Thyroid gland (tissue), 4 donors: ENCODE data around the gene MAPK11. TPM values are rescaled to one million over a fixed set of nuclear protein-coding genes. Genes with fewer than 3 reads are reported as not detected.

Source experiments
- DNase-seq, 2 donors: peaks; one replicate each; pipeline ENCODE4 v3.0.0-alpha.2; 2019
- H3K27ac ChIP-seq, 3 donors: fragments of 200-600 bp; sonication (generic); 1 replicate in 2 of 3; 2 replicates in 1 of 3; pipeline ENCODE4 v1.5.1; 2016 to 2019; ENCODE audit warnings: mild to moderate bottlenecking in 1 of 3, moderate library complexity in 1 of 3
- H3K27me3 ChIP-seq: fragments of 200-600 bp; sonication (generic); one replicate; pipeline ENCODE4 v1.5.1; 2019
- H3K36me3 ChIP-seq, 2 donors: fragments of 200-600 bp; sonication (generic); one replicate each; pipeline ENCODE4 v1.5.1; 2016 to 2019
- H3K4me1 ChIP-seq, 2 donors: fragments of 200-600 bp; sonication (generic); one replicate each; pipeline ENCODE4 v1.5.1; 2017 to 2019
- H3K4me3 ChIP-seq, 3 donors: fragments of 200-600 bp; sonication (generic); replicated peaks in 1 of 3; 1 replicate in 2 of 3; 2 replicates in 1 of 3; pipeline ENCODE4 v1.5.1; 2016; ENCODE audit warnings: mild to moderate bottlenecking in 1 of 3
- H3K9me3 ChIP-seq: fragments of 200-600 bp; sonication (generic); one replicate; pipeline ENCODE4 v1.5.1; 2017
- POLR2A ChIP-seq, 2 donors: fragments of 450-650 bp; IDR thresholded peaks; one replicate each; pipeline ENCODE4 v1.6.1; 2017; ENCODE audit warnings: antibody characterized with exemption in 2 of 2, mild to moderate bottlenecking in 2 of 2, moderate library complexity in 1 of 2
- WGBS, 2 donors: methylation state at CpG; one replicate each; pipeline ENCODE4 v1.1.5; 2017; 5-methylcytosine and 5-hydroxymethylcytosine counted together
- intact Hi-C: fragments of 100-400 bp; cut with DNase I; formaldehyde crosslinking; loops from one replicate; pipeline ENCODE4 v1.15.1; 2023
- total RNA-seq, 4 donors: library from RNA; depleted of rRNA; stranded (reverse); fragments of >200 nt; gene quantifications; one replicate each; pipeline ENCODE4 v1.2.3, GENCODE V29; 2016
- TF ChIP-seq, protein P1 (sequence below), 6 experiments: fragments of 200-600 bp in 3 of 6; fragments of 450-650 bp in 3 of 6; sonication (generic) in 3 of 6; IDR thresholded peaks; one replicate each; pipeline ENCODE4 v1.5.1; 2016 to 2019; ENCODE audit warnings: antibody characterized with exemption in 6 of 6, mild to moderate bottlenecking in 2 of 6, inconsistent platforms in 1 of 6, moderate library complexity in 1 of 6

The MAPK11 gene
- total RNA-seq, 4 donors from 2014 or later = 2.8 to 4.7 (median 4.0) TPM

DNA sequence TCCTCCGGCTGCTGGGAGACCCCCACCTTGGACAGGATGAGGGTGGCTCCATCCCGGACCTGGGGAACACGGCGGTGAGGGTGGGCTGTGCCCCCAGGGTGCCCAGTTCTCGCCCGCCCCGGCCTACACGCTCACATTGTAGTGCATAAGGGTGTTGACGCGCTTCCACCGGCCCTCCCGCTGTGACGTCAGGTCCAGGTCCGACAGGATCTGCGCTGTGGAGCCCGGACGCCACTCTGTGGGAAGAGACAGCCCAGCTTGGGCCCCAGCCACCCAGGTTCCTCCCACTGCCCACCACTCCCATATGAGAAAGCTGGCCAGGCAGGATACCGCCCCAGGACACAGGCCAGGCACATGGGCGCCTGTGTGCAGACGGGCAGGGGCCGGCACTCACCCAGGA, 8.3 kb upstream of the MAPK11 start:
- intact Hi-C loops = loop anchor here (5.0 kb wide), 2 partner anchors 34 to 49 kb away; partner anchors contain the start of gene DENND6B
- TF ChIP-seq POLR2A (IDR thresholded peaks at IDR 0.05) = no peak
- TF ChIP-seq, protein P1, sequence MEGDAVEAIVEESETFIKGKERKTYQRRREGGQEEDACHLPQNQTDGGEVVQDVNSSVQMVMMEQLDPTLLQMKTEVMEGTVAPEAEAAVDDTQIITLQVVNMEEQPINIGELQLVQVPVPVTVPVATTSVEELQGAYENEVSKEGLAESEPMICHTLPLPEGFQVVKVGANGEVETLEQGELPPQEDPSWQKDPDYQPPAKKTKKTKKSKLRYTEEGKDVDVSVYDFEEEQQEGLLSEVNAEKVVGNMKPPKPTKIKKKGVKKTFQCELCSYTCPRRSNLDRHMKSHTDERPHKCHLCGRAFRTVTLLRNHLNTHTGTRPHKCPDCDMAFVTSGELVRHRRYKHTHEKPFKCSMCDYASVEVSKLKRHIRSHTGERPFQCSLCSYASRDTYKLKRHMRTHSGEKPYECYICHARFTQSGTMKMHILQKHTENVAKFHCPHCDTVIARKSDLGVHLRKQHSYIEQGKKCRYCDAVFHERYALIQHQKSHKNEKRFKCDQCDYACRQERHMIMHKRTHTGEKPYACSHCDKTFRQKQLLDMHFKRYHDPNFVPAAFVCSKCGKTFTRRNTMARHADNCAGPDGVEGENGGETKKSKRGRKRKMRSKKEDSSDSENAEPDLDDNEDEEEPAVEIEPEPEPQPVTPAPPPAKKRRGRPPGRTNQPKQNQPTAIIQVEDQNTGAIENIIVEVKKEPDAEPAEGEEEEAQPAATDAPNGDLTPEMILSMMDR (IDR thresholded peaks at IDR 0.05) = no peak
- H3K4me1 ChIP-seq = peaks cover 0 to 12% of the 10 kb centered on the region in 2 donors
- H3K9me3 ChIP-seq = no peaks in the 10 kb centered on the region
- peaks cover 83 to 86% of the 10 kb centered on the region in 2 donors for H3K36me3 ChIP-seq
- 96 to 100% methylated on average over 6 to 16 of the region's 21 CpGs for WGBS, 2 donors
- H3K4me3 ChIP-seq = no peak overlapping the region
- no peak overlapping the region for H3K27ac ChIP-seq
- no peaks in the 10 kb centered on the region for H3K27me3 ChIP-seq
- DNase-seq = no peak

DNA sequence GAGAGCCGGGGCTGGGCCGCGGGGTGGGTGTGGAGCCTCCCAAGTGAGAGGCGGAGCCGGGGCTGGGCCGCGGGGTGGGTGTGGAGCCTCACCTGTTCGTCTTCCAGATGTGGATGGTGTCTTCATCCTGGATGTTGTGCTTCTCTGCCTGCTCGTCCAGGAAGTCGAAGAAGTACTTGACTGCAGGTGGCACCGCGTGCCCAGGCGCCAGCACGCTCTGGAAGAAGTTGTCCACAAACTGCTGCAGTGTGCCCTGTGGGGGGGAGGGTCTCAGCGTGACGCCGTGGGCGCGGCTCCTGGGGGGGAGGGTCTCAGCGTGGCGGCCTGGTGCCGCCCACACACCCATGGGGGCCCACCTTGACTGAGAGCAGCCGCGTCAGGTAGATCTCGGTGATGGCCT, 7.6 kb upstream of the MAPK11 start:
- 90 to 94% methylated on average over 17 to 21 of the region's 25 CpGs for WGBS, 2 donors
- Histone ChIP-seq H3K27ac (no peak overlapping the region), H3K4me1 (peaks cover 0 to 9% of the 10 kb centered on the region in 2 donors), H3K36me3 (peaks cover 76 to 79% of the 10 kb centered on the region in 2 donors), H3K27me3 (no peaks in the 10 kb centered on the region), H3K9me3 (no peaks in the 10 kb centered on the region), H3K4me3 (no peak overlapping the region)
- DNase-seq = no peak
- intact Hi-C loops = loop anchor here (5.0 kb wide), 2 partner anchors 35 to 50 kb away; partner anchors contain the start of gene DENND6B
- TF ChIP-seq POLR2A (IDR thresholded peaks at IDR 0.05) = no peak
- TF ChIP-seq, protein P1 (IDR thresholded peaks at IDR 0.05) = no peak

DNA sequence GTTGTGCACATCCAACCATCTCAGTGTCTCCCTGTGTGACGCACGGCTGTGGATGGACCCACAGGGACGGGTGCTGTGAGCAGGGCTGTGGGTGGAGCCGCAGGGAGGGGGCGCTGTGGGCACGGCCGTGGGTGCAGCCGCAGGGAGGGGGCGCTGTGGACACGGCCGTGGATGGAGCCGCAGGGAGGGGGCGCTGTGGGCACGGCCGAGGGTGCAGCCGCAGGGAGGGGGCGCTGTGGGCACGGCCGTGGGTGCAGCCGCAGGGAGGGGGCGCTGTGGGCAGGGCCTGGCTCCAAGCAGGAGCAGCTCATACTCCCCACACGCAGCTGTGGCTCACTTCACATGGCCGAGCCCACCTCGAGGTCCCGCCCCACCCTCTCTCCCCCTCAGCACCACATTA, 6.0 kb upstream of the MAPK11 start:
- no peaks in the 10 kb centered on the region for H3K9me3 ChIP-seq
- peaks cover 60 to 62% of the 10 kb centered on the region in 2 donors for H3K36me3 ChIP-seq
- no peak overlapping the region for H3K4me3 ChIP-seq
- H3K27ac ChIP-seq = no peak overlapping the region
- intact Hi-C loops = loop anchor here (5.0 kb wide), 2 partner anchors 36 to 51 kb away; partner anchors contain the start of gene DENND6B
- 69 to 86% methylated on average over 11 to 23 of the region's 25 CpGs for WGBS, 2 donors
- DNase-seq = peak; percentile 48 to 49
- TF ChIP-seq, protein P1 (IDR thresholded peaks at IDR 0.05) = peak in 2 of 6 experiments; percentile 27 to 50
- no peak for TF ChIP-seq POLR2A (IDR thresholded peaks at IDR 0.05)
- no peaks in the 10 kb centered on the region for H3K27me3 ChIP-seq
- H3K4me1 ChIP-seq = peaks cover 10 to 12% of the 10 kb centered on the region in 2 donors

DNA sequence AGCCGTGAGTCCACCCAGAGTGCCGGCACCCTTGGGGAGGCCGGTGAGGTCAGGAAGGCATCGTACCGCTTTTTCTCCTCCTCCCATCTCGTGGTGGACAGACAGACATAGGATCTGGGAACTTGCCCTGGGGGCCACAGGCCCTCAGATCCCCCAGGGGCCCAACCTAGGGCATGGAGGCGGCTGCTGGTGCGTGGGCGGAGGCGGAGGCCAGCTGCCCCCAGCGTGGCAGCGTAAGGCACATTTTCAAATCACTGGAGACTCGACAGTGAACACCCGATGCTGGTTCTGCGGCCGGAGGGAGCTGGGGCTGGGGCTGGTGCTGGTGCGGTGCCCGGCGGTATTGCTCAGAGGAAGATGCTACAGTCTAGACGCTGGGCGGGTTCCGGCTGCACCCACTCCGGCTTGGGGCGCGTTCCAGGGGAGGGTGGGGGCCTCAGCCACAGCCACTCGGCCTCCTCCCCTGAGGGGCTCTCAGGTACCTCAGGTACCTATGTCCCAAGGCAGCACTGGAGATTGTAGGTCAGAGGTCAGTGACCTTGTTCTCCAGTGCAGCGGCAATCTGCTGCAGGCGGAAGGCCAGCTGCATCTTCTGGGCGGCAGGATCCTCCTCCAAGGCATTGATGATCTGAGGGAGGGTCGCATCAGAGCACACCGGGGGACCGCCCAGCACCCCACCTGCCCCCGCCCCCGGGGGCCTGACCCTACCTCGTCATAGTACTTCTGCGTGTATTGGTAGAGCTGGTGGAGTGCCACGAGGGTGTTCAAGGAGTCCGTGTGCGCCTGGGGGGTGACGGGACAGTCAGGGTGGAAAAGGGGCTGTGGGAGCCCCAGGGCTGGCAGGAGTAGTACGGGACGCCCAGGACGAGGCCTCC, 5.2 kb upstream of the MAPK11 start:
- Histone ChIP-seq H3K4me3 (no peak overlapping the region), H3K27ac (no peak overlapping the region), H3K4me1 (peaks cover 17 to 19% of the 10 kb centered on the region in 2 donors), H3K36me3 (peaks cover 53 to 55% of the 10 kb centered on the region in 2 donors), H3K9me3 (no peaks in the 10 kb centered on the region), H3K27me3 (no peaks in the 10 kb centered on the region)
- TF ChIP-seq, protein P1 (IDR thresholded peaks at IDR 0.05) = no peak
- TF ChIP-seq POLR2A (IDR thresholded peaks at IDR 0.05) = no peak
- WGBS, 2 donors = 90 to 94% methylated on average over 23 to 30 of the region's 43 CpGs
- intact Hi-C loops = loop anchor here (5.0 kb wide), 2 partner anchors 37 to 52 kb away; partner anchors contain the start of gene DENND6B
- no peak for DNase-seq

DNA sequence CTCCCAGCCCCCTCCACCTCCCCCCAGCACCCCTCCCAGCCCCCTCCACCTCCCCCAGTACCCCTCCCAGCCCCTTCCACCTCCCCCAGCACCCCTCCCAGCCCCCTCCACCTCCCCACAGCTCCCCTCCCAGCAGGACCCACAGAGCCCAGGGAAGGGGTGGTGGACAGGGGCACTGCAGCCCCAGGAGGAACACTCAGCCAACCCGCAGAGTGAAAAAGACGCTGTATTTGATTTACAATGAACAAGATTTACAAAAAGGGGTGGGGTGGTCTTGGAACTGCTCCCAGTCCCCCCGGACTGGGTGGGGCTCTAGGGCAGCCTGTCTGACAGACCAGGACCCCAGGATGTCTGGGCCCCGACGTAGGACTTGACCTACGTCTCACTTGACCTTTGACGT, 4.6 kb upstream of the MAPK11 start:
- Histone ChIP-seq H3K36me3 (peaks cover 46 to 49% of the 10 kb centered on the region in 2 donors), H3K27ac (no peak overlapping the region), H3K4me1 (peaks cover 20 to 23% of the 10 kb centered on the region in 2 donors), H3K27me3 (no peaks in the 10 kb centered on the region), H3K9me3 (no peaks in the 10 kb centered on the region), H3K4me3 (no peak overlapping the region)
- intact Hi-C loops = loop anchor here (5.0 kb wide), 2 partner anchors 38 to 53 kb away; partner anchors contain the start of gene DENND6B
- WGBS, 2 donors = 69 to 91% methylated on average over 5 to 7 of the region's 7 CpGs
- TF ChIP-seq, protein P1 (IDR thresholded peaks at IDR 0.05) = no peak
- no peak for TF ChIP-seq POLR2A (IDR thresholded peaks at IDR 0.05)
- DNase-seq = no peak
